B cell (primary cell): Measurements from ENCODE around the gene DBET.
"Not testable (repeated sequence)": the region's sequence is repeated elsewhere in the genome, so short reads cannot be mapped to it uniquely, and the experiment has no call there.

Experiments used
- EZH2 ChIP-seq: IDR thresholded peaks from 2 replicates; pipeline ENCODE4 v1.6.1; 2012; ENCODE audit warnings: borderline replicate concordance, low read depth, mild to moderate bottlenecking, moderate library complexity, low read length; ENCODE audit not compliant: insufficient read depth, poor library complexity, severe bottlenecking
- TF ChIP-seq, protein P1 (sequence below): fragments of 200-600 bp; IDR thresholded peaks from one replicate; pipeline ENCODE4 v1.8.0; 2022; ENCODE audit warnings: antibody characterized with exemption, mild to moderate bottlenecking

GRCh38 chr4:190093052-190093451 lies 28.8 kb downstream of the DBET start:
- TF ChIP-seq, protein P1, sequence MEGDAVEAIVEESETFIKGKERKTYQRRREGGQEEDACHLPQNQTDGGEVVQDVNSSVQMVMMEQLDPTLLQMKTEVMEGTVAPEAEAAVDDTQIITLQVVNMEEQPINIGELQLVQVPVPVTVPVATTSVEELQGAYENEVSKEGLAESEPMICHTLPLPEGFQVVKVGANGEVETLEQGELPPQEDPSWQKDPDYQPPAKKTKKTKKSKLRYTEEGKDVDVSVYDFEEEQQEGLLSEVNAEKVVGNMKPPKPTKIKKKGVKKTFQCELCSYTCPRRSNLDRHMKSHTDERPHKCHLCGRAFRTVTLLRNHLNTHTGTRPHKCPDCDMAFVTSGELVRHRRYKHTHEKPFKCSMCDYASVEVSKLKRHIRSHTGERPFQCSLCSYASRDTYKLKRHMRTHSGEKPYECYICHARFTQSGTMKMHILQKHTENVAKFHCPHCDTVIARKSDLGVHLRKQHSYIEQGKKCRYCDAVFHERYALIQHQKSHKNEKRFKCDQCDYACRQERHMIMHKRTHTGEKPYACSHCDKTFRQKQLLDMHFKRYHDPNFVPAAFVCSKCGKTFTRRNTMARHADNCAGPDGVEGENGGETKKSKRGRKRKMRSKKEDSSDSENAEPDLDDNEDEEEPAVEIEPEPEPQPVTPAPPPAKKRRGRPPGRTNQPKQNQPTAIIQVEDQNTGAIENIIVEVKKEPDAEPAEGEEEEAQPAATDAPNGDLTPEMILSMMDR: not testable (repeated sequence)
- not testable (repeated sequence) for TF ChIP-seq EZH2
